ENCODE measurements around the gene ACOT8.
"Not testable (repeated sequence)": the region's sequence is repeated elsewhere in the genome, so short reads cannot be mapped to it uniquely, and the experiment has no call there.

ACOT8 gene

GRCh38 chr20:45886590-45887345 is 29.6 kb upstream of the ACOT8 start:
- DNase-seq, result no peak

DNA sequence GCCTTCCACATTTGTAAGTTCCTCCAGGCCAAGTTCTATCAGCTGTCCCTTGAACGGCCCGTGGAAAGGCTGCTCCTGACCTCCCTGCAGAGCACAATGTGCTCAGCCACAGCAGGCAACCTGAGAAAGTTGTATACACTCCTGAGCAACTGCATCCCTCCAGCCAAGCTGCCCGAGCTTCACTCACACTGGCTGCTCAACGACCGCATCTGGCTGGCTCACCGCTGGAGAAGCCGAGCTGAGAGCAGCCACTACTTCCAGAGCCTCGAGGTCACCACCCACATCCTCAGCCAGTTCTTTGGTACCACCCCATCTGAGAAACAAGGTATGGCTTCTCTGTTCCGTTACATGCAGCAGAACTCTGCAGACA is 25.9 kb upstream of the ACOT8 start:
- no peak for DNase-seq

- no peak for DNase-seq
These were observed 25.4 kb upstream of the ACOT8 start for GRCh38 chr20:45882469-45883099.

- peak; percentile 91 to 97 for DNase-seq
These were observed 24.0 kb upstream of the ACOT8 start, which contains the start of gene ZSWIM1 for GRCh38 chr20:45880988-45881788. TSS of gene ZSWIM1 (plus strand) at chr20:45881227. CDS start at chr20:45882593, 1,366 bp downstream.

DNA sequence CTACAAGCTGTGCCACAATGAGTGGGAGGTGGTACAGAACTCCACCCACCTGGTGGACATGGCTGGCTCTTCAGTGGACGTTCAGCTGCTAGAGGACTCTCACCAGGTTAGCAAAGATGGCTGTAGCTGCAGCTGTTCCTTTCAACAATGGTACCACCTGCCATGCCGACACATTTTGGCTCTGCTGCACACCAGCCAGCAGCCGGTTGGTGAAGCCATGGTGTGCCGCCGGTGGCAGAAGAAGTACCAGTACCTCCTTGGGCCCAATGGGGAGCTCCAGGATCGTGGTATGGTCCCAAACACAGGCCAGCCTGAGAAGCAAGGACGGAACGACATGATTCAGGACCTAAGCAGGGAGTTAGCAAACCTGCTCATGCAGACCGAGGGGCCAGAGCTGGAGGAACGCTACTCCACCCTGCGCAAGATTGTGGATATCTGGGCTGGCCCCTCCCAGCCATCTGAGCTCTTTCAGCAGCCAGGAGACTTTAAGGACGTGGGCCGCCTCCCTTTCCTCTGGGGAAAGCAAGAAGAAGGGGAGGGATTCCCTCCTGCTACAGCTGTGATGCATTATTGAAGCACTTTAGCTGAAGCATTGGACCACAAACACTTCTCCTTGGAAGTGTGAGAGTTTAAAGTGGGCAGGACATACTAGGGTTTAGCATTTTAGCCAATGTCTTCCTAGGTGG is 21.0 kb upstream of the ACOT8 start:
- no peak for DNase-seq

DNA sequence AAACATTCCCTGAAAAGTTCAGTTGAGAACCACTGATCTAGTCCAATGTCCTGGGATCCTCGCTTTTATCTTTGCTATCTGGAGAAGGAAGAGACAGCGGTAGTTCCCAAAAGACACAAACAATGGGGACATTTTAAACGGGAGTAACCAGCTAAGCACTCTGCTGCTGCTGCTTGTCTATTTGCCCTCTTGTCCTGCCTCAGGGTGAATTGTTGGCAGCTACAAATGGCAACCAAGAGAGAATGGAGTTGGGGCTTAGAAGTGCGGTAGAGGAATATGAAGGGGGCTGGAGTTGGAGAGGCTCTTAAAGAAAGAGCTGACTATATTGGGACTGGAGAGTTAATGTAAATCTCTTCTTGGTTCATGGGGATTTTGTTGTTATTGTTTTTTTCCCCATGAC is 17.4 kb upstream of the ACOT8 start:
- no peak for DNase-seq

GRCh38 chr20:45874104-45874481 is 16.9 kb upstream of the ACOT8 start:
- DNase-seq, result not testable (repeated sequence)

DNA sequence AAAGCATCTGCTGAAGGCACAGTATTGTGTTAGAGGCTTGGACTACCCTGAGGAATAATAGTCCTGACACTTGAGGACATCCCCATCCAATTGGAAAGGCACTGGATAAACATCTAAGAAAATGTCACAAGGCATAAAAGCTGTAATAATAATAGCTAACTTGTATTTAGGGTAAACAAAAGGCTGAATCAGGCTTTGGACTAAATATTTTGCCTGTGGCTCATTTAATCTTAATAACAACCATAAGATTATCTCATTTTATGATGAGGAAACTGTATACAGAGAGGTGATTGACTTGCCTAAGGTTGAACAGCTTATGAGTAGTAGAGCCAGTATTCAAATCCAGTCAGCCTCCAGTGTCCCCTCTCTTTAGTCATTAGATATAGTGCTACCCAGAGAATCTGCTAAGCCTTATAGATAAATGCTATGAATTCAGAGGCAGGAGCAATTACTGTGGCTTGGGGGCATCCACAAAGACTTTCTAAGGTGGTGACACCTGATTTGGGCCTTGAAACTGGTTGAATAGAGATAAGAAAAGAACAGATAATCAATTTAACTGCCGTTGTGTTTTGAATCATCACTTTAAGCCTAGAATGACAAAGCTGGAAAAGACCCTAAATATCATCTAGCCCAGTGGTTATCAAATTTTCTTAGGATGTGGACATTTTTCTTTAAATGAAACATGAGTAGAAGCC is 16.4 kb upstream of the ACOT8 start:
- DNase-seq, result no peak

- DNase-seq, result no peak
These were observed 15.4 kb upstream of the ACOT8 start for GRCh38 chr20:45872626-45873025.

- no peak for DNase-seq
These were observed 10.6 kb upstream of the ACOT8 start for GRCh38 chr20:45867819-45868176.

- no peak for DNase-seq
These were observed 10.1 kb upstream of the ACOT8 start for GRCh38 chr20:45867136-45867818.

- no peak for DNase-seq
These were observed 9.3 kb upstream of the ACOT8 start for GRCh38 chr20:45866454-45866853.

DNA sequence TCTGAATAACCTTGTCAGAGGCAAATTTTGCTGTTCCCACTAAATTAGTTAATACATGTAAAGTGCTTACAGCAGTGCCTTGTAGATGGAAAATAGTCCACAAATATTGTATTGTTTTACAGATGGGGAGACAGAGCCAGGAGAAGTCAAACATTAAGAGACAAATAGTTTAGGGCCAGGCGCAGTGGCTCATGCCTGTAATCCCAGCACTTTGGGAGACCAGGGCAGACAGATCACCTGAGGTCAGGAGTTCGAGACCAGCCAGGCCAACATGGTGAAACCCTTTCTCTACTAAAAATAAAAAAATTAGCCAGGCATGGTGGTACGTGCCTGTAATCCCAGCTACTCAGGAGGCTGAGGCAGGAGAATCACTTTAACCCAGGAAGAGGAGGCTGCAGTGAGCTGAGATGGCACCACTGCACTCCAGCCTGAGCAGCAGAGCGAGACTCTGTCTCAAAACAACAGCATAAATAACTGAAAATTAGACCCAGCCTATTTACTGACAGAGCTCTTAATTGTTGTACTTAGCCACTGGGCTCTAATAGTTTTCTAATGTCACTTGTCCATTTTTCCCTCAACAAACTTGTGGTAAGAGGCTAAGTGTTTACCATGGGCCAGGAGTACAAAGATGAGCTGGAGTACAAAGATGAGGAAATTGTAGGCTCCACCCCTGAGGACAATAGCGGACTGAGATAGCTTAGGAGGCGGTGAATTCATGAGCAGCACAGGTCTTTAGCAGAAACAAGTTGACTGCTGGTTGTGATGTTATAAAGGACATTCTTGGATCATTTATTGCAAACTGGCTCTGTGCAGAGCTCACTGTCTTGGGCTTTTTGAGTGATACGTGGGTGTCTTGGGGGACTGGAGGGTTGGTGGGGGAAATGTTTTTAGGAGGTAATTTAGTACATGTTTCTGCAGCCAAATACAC is 6.6 kb upstream of the ACOT8 start:
- no peak for DNase-seq

DNA sequence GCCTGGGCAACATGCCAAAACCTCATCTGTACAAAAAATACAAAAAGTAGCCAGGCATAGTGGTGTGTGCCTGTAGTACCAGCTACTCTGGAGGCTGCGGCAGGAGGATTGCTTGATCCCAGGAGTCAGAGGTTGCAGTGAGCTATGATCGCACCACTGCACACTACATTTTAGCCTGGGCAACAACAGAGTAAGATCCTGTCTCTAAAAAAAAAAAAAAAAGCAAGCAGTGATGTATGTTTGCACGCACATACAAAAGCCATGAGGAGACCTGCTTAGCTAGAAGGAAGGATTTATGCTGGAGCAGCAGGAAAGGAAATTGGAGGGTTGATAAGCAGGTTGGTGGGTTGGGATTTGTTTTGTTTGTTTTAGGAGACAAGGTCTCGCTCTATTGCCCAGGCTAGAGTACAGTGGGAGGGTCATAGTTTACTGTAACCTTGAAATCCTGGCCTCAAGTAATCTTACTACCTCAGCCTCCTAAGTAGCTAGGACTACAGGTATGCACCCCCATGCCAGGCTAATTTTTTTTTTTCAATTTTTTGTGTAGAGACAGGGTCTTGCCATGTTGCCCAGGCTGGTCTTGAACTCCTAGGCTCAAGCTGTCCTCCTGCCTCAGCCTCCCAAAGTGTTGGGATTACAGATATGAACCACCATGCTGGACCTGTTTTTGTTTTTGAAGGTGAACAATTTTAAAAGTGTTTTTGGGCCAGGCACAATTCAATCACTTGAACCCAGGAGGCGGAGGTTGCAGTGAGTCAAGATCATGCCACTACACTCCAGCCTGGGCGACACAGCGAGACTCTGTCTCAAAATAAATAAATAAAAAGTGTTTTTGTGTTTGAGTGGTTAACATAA is 4.3 kb upstream of the ACOT8 start:
- no peak for DNase-seq

DNA sequence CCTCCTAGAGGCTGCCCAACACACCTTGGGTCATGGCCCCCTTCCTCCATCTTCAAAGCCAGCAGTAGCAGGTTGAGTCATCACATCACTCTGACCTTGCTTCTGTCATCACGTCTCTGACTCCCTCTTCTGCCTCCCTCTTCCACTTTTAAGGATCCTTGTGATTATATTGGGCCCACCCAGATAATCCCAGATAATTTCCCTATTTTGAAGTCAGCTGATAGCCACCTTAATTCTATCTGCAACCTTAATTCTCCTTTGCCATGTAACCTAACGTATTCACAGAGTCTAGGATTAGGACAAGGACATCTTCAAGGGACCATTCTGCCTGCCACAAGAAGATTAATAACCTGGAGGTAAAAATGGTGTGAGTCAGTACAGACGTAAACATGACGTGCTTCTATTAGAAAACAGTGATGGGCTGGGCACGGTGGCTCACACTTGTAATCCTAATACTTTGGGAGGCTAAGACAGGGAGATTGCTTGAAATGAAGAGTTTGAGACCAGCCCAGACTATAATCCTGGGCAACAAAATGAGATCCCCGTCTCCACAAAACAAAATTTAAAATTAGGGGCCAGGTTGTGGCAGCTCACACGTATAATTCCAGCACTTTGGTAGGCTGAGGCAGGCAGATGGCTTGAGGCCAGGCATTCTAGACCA is 3.5 kb upstream of the ACOT8 start:
- no peak for DNase-seq

DNA sequence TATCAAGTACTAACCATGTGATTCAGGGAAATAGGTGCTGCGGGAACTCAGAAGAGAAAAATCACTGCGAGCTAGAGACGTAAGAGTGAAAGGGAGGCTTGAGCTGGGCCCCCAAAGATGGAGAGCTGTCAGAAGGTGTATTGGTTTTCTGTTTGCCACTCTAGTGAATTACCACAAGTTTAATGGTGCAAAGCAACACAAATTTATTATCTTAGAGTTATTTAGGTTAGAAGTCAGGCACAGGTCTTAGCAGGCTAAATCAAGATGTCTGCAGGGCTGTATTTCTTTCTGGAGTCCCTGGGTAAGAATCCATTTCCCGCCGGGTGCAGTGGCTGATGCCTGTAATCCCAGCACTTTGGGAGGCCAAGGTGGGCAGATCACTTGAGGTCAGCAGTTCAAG is 2.7 kb upstream of the ACOT8 start:
- no peak for DNase-seq

DNA sequence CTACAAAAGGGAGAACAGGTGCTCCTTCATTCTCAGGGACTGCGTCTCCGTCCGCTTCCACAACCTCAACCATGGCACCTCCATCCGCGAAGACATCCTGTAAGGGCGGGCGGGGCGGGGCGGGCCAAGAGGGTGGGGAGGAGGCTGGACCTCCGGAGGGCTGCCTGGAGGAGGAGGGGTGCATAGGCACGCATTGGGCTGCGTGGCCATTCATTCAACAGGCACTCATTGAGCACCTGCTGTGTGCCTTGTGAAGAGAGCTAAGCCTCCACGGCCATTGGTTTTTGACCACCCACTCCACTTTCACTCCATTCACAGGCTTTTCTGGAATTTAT is 657 bp upstream of the ACOT8 start:
- no peak for DNase-seq

DNA sequence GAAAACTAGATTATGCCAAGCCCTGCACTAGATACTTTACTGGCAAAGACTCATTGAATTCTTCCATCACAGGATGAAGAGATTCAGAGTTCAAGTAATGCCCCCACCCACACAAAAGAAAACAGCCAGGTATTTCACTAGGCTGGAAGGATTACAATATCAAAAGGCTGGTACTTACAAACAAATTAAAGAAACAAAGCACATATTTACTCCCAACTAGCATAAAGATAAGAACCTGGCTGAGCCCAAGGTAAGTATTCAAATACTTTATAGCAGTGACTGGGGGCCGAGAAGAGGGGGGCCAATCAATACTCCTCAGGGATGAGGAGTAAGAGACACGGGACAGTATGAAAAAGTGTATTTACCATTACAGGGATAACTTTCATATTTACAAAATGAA is 3.7 kb downstream of the ACOT8 start:
- no peak for DNase-seq

GRCh38 chr20:45852326-45852725 is 4.9 kb downstream of the ACOT8 start:
- DNase-seq, result no peak

- DNase-seq, result no peak
These were observed 5.7 kb downstream of the ACOT8 start for GRCh38 chr20:45851501-45851900.

Data from cerebellar nuclear complex (tissue), 1 donor.